GM06990 (cell line): Measurements from ENCODE around the gene TRNAU1AP.
"Not testable (repeated sequence)": the region's sequence is repeated elsewhere in the genome, so short reads cannot be mapped to it uniquely, and the experiment has no call there.

Experiments used
- DNase-seq: peaks from one replicate; pipeline ENCODE4 v3.0.0-alpha.2; 2011; ENCODE audit not compliant: insufficient read length; ENCODE audit errors: extremely low read depth
- H3K27me3 ChIP-seq: replicated peaks from 2 replicates; pipeline ENCODE4 v1.6.0; 2011; ENCODE audit warnings: low read length; ENCODE audit not compliant: control insufficient read depth, insufficient read depth
- H3K36me3 ChIP-seq: 2 replicates; pipeline ENCODE4 v1.5.1; 2011; ENCODE audit warnings: low read length; ENCODE audit not compliant: control insufficient read depth, insufficient read depth
- H3K4me3 ChIP-seq: replicated peaks from 2 replicates; pipeline ENCODE4 v1.5.1; 2011; ENCODE audit warnings: low read depth, mild to moderate bottlenecking, control low read depth, low read length
- TF ChIP-seq, protein P1 (sequence below): IDR thresholded peaks from 2 replicates; pipeline ENCODE4 v1.5.1; 2011; ENCODE audit warnings: low read length, control low read depth, mild to moderate bottlenecking, inconsistent platforms; ENCODE audit not compliant: insufficient read depth, poor library complexity, severe bottlenecking

TRNAU1AP gene

DNA sequence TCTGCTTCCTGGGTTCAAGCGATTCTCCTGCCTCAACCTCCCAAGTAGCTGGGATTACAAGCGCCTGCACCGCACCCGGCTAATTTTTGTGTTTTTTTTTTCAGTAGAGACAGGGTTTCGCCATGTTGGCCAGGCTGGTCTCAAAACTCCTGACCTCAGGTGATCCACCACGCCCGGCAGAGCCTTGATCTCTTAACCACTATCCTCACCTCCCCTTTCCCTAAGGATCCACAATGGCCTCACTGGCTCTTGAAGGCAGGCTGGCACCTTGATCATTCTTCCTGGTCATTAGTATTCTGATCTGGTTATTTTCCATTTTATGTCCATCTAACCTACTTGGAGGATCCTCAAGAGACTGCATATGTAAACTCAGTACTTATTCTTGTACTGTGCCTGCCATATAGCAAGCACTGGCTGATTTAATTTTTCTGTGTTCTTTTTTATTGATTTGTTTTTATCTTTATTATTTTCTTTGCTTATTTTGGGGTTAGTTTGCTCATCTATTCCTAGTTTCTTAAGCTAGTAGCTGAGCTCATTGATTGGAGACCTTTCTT is 40.8 kb upstream of the TRNAU1AP start:
- Histone ChIP-seq H3K4me3 (no peak overlapping the region), H3K36me3 (peaks cover 25% of the 10 kb centered on the region), H3K27me3 (no peaks in the 10 kb centered on the region)
- no peak for DNase-seq
- TF ChIP-seq, protein P1, sequence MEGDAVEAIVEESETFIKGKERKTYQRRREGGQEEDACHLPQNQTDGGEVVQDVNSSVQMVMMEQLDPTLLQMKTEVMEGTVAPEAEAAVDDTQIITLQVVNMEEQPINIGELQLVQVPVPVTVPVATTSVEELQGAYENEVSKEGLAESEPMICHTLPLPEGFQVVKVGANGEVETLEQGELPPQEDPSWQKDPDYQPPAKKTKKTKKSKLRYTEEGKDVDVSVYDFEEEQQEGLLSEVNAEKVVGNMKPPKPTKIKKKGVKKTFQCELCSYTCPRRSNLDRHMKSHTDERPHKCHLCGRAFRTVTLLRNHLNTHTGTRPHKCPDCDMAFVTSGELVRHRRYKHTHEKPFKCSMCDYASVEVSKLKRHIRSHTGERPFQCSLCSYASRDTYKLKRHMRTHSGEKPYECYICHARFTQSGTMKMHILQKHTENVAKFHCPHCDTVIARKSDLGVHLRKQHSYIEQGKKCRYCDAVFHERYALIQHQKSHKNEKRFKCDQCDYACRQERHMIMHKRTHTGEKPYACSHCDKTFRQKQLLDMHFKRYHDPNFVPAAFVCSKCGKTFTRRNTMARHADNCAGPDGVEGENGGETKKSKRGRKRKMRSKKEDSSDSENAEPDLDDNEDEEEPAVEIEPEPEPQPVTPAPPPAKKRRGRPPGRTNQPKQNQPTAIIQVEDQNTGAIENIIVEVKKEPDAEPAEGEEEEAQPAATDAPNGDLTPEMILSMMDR: no peak

DNA sequence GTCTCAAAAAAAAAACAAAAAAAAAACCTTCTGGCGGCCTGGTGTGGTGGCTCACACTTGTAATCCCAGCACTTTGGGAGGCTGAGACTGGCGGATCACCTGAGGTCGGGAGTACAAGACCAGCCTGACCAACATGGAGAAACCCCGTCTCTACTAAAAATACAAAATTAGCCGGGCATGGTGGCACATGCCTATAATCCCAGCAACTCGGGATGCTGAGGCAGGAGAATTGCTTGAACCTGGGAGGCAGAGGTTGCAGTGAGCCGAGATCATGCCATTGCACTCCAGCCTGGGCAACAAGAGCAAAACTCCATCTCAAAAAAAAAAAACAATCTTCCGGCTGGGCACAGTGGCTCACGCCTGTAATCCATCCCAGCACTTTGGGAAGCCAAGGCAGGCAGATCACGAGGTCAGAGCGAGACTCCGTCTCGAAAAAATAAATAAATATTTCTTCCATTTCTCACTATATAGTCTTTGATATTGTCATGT is 38.4 kb upstream of the TRNAU1AP start:
- not testable (repeated sequence) for DNase-seq, H3K4me3 ChIP-seq, H3K27me3 ChIP-seq
- H3K36me3 ChIP-seq: peaks cover 14% of the 10 kb centered on the region

DNA sequence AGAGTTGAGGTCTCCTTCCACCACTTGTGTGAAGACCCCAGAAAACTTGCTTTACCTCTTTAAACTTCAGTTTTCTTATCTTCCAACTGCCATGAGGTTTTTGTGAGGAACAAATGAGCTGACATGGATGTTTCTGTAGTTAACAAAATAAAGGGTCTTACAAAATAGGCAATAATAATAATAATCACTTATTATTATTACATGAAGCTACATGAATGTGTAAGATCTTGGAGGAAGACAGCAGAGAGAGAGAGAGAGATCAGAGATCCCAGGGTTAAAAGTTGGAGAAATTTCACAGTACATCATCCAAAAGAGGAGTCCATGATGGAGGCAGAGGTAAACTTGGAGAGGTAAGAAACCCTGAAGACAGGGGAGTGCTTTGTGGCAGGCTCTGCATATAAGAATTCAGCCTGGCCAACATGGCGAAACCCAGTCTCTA is 36.3 kb upstream of the TRNAU1AP start:
- Histone ChIP-seq H3K36me3 (peaks cover 2% of the 10 kb centered on the region), H3K4me3 (no peak overlapping the region), H3K27me3 (no peaks in the 10 kb centered on the region)
- TF ChIP-seq, protein P1: no peak
- DNase-seq: no peak

DNA sequence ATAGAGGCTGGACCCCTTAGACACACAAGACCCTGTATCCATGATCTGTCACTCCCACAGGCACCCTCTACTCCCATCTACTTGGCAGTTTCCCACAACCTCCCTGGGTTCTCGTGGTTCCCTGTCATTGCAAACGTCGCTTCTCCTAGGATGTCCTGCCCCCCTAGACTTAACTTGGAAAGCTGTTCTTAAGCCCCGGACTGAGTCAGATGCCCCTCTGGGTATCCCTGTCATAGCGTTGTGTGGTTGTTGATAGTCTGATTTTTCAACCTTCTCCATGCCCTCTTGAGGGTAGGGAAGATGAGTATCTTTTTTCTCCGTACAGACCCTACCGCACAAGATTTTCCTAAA is 35.3 kb upstream of the TRNAU1AP start:
- H3K4me3 ChIP-seq: peak overlapping the region; percentile 76
- no peak for DNase-seq
- TF ChIP-seq, protein P1: no peak
- H3K36me3 ChIP-seq: peaks cover 5% of the 10 kb centered on the region
- H3K27me3 ChIP-seq: no peaks in the 10 kb centered on the region

DNA sequence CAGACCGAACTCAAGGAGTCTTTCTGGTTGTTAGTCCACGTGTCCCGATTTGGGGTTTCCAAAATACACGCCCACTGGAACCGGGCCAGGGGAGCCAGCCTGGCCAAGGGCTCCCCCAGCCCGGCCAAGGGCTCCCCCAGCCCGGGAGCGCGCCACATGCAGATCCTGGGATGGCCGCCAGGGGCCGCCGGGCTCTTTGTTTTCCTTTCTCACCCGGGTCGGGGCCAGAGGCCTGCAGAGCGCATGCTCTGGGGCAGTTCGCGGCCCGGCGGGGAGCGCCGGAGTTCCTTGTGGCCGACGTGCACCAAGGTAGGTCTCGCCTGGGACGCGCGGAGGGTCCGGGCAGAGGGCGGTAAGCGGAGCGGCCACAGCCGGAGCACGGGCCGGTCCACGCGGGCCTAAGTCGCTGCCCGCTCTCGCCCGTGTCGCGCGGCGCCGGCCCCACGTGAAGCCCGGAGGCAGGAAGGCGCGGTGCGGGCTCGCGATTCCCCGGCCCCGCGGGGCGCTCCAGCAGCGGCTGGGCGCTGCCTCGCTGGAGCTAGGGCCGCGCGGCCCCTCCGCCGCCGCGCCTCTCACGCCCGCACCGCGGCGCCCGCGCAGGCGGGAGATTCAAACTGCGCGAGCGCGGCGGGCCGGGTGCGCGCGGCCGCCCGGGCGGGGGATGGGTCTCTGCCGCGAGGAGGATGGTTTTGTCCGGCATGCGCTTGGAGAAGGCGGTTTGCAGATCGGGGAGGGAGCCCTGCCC is 34.7 kb upstream of the TRNAU1AP start:
- peak; percentile 91 for DNase-seq
- Histone ChIP-seq H3K36me3 (peaks cover 5% of the 10 kb centered on the region), H3K4me3 (peak overlapping the region; percentile 76), H3K27me3 (no peaks in the 10 kb centered on the region)
- TF ChIP-seq, protein P1: peak; percentile 99

DNA sequence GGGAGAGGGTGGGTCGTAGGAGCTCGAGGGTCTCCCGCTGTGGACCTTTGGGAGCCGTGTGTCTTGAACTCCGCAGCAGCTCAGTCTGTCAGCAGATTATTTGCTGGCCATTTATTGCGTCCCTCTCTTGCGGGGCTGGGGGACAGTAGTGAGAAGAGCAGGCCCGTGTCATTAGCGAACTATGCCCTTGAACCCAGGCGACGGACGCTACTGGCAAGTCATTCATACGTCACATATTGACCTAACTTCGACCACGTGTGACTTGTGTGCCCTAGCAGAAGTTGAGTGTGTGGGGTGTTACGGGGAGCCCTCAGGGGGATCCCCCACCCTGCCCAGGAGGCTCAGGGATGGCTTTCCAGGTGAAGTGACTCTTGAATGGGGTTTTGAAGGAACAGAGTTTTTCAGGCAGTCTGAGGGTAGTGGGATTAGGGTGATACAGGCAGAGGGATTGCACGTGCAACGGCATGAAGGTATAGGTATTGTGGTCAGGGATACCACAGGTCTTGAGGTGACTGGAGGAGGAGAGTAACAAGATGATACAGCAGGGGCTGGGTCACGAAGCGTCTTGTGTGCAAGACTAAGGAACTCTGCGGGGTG is 34.0 kb upstream of the TRNAU1AP start:
- H3K27me3 ChIP-seq: no peaks in the 10 kb centered on the region
- DNase-seq: peak; percentile 81
- peak overlapping the region; percentile 76 for H3K4me3 ChIP-seq
- H3K36me3 ChIP-seq: peaks cover 3% of the 10 kb centered on the region; the same call in 1 of the 2 replicates
- TF ChIP-seq, protein P1: no peak
